Measurements from ENCODE around the gene KCNJ16. TPM values are rescaled to one million over a fixed set of nuclear protein-coding genes. Genes with fewer than 3 reads are reported as not detected.

The KCNJ16 gene
- polyA plus RNA-seq, 3 donors, result 1.8 to 13.7 TPM; not detected in 1

- H3K27ac ChIP-seq (ENCODE audit: low read depth, low read length), result no peak overlapping the region
- WGBS, 3 donors, result 72 to 86% (median 83%) methylated on average over 4 of the region's 4 CpGs
Measured at GRCh38 chr17:70183508-70183907, 108.5 kb downstream of the KCNJ16 start.

- H3K27ac ChIP-seq (ENCODE audit: low read depth, low read length), result no peak overlapping the region
Measured at GRCh38 chr17:70184207-70184606, 109.2 kb downstream of the KCNJ16 start.

GRCh38 chr17:70184770-70185169 lies 109.7 kb downstream of the KCNJ16 start:
- WGBS, 3 donors, result 62 to 82% (median 68%) methylated on average over 4 of the region's 4 CpGs
- H3K27ac ChIP-seq (ENCODE audit: low read depth, low read length), result no peak overlapping the region

Other genes with a start within 250 kb of the KCNJ16 start
- gene KCNJ2, start 94.3 kb downstream of the KCNJ16 start, polyA plus RNA-seq, result 1 to 10 TPM in 1 of 3 donors, under 1 TPM in 2; 0.20 to 1.7 (median 0.85) TPM

Data from adipose tissue (tissue), 3 donors.